Osteoblast (primary cell): ENCODE measurements around the gene GLRX5. TPM values are rescaled to one million over a fixed set of nuclear protein-coding genes. Genes with fewer than 3 reads are reported as not detected.
"Not testable (repeated sequence)": the region's sequence is repeated elsewhere in the genome, so short reads cannot be mapped to it uniquely, and the experiment has no call there.

Experiments
- DNase-seq: peaks from one replicate; pipeline ENCODE4 v3.0.0; 2011; ENCODE audit warnings: low spot score, mixed read lengths; ENCODE audit not compliant: insufficient read length; ENCODE audit errors: missing footprints
- H2AFZ ChIP-seq: 2 replicates; pipeline ENCODE4 v1.6.0; 2011; ENCODE audit warnings: mild to moderate bottlenecking, low read length
- H3K27ac ChIP-seq: 2 replicates; pipeline ENCODE4 v1.5.1; 2011; ENCODE audit warnings: mild to moderate bottlenecking, low read depth, low read length, moderate library complexity
- H3K27me3 ChIP-seq: 2 replicates; pipeline ENCODE4 v1.6.0; 2012; ENCODE audit warnings: mild to moderate bottlenecking, control low read depth, inconsistent platforms, low read length, moderate library complexity; ENCODE audit not compliant: insufficient read depth
- H3K36me3 ChIP-seq: 2 replicates; pipeline ENCODE4 v1.5.1; 2011; ENCODE audit warnings: mild to moderate bottlenecking, low read length, control low read depth, moderate library complexity; ENCODE audit not compliant: insufficient read depth
- H3K4me1 ChIP-seq: 2 replicates; pipeline ENCODE4 v1.5.1; 2011; ENCODE audit warnings: mild to moderate bottlenecking, low read length, control low read depth, moderate library complexity; ENCODE audit not compliant: insufficient read depth
- H3K4me2 ChIP-seq: 2 replicates; pipeline ENCODE4 v1.6.0; 2011; ENCODE audit warnings: mild to moderate bottlenecking, low read length; ENCODE audit not compliant: insufficient read depth
- H3K4me3 ChIP-seq: fragments of 200-600 bp; sonication (generic); 3 replicates; pipeline ENCODE4 v1.5.1; 2012; ENCODE audit warnings: mild to moderate bottlenecking, low read length, inconsistent platforms; ENCODE audit not compliant: insufficient read depth
- H3K79me2 ChIP-seq: 2 replicates; pipeline ENCODE4 v1.6.0; 2012; ENCODE audit warnings: mild to moderate bottlenecking, low read length, control low read depth, inconsistent platforms; ENCODE audit not compliant: insufficient read depth
- H3K9me3 ChIP-seq: 2 replicates; pipeline ENCODE4 v1.5.1; 2011; ENCODE audit warnings: low read depth, low read length, control low read depth
- H4K20me1 ChIP-seq: 2 replicates; pipeline ENCODE4 v1.6.0; 2012; ENCODE audit warnings: mild to moderate bottlenecking, low read length, control low read depth; ENCODE audit not compliant: insufficient read depth
- CTCF ChIP-seq: IDR thresholded peaks from 2 replicates; pipeline ENCODE4 v1.5.1; 2011; ENCODE audit warnings: mild to moderate bottlenecking, low read depth, low read length, moderate library complexity; ENCODE audit errors: extremely low read depth
- total RNA-seq: library from RNA; depleted of rRNA; stranded (reverse); fragments of >200 nt; gene quantifications from 2 replicates; pipeline ENCODE4 v1.2.3, GENCODE V29; 2012

Gene GLRX5
- total RNA-seq, 1 donor, result 19.9 TPM

GRCh38 chr14:95577067-95577800 is 42.4 kb downstream of the GLRX5 start:
- Histone ChIP-seq H2AFZ (no peak overlapping the region), H3K36me3 (no peaks in the 10 kb centered on the region), H3K9me3 (no peaks in the 10 kb centered on the region), H3K27me3 (peaks cover 2% of the 10 kb centered on the region), H3K79me2 (no peaks in the 10 kb centered on the region), H3K4me3 (no peak overlapping the region), H3K4me1 (no peaks in the 10 kb centered on the region), H3K27ac (no peak overlapping the region), H4K20me1 (no peaks in the 10 kb centered on the region), H3K4me2 (no peak overlapping the region)
- DNase-seq, result no peak
- no peak for TF ChIP-seq CTCF

- DNase-seq, result no peak
- Histone ChIP-seq H3K79me2 (no peaks in the 10 kb centered on the region), H3K27ac (no peak overlapping the region), H3K27me3 (peaks cover 2% of the 10 kb centered on the region), H3K4me1 (no peaks in the 10 kb centered on the region), H4K20me1 (no peaks in the 10 kb centered on the region), H3K36me3 (no peaks in the 10 kb centered on the region), H3K4me2 (no peak overlapping the region), H2AFZ (no peak overlapping the region), H3K9me3 (no peaks in the 10 kb centered on the region), H3K4me3 (no peak overlapping the region)
- TF ChIP-seq CTCF, result no peak
Observed at GRCh38 chr14:95577870-95578269, 43.0 kb downstream of the GLRX5 start.

- H4K20me1 ChIP-seq, DNase-seq, H3K9me3 ChIP-seq, H3K36me3 ChIP-seq, H3K4me1 ChIP-seq, H3K79me2 ChIP-seq, H3K4me2 ChIP-seq, H3K4me3 ChIP-seq, H2AFZ ChIP-seq, H3K27ac ChIP-seq, H3K27me3 ChIP-seq: not testable (repeated sequence)
Observed at GRCh38 chr14:95583836-95584617, 49.2 kb downstream of the GLRX5 start.

GRCh38 chr14:95585953-95586620 is 51.2 kb downstream of the GLRX5 start:
- Histone ChIP-seq H4K20me1 (no peaks in the 10 kb centered on the region), H3K79me2 (no peaks in the 10 kb centered on the region), H3K27ac (no peak overlapping the region), H3K9me3 (no peaks in the 10 kb centered on the region), H3K36me3 (no peaks in the 10 kb centered on the region), H2AFZ (no peak overlapping the region), H3K4me2 (no peak overlapping the region), H3K4me3 (no peak overlapping the region), H3K27me3 (no peaks in the 10 kb centered on the region), H3K4me1 (no peaks in the 10 kb centered on the region)
- TF ChIP-seq CTCF, result no peak
- DNase-seq, result no peak

GRCh38 chr14:95591182-95591581 is 56.3 kb downstream of the GLRX5 start:
- not testable (repeated sequence) for H3K4me1 ChIP-seq, H3K27ac ChIP-seq, H3K79me2 ChIP-seq, H3K4me3 ChIP-seq, H3K9me3 ChIP-seq, H3K27me3 ChIP-seq, H3K36me3 ChIP-seq, H4K20me1 ChIP-seq, H3K4me2 ChIP-seq, H2AFZ ChIP-seq, DNase-seq
